K562 (cell line): ENCODE data around the gene PSAP. TPM values are rescaled to one million over a fixed set of nuclear protein-coding genes. Genes with fewer than 3 reads are reported as not detected.
A peak's percentile ranks its signal among the peaks of the same experiment; 100 is the strongest.

Experiments used
- BACH1 ChIP-seq: fragments of 200-800 bp; sonication (Bioruptor generic); IDR thresholded peaks from 2 replicates; pipeline ENCODE4 v1.6.1; 2016; ENCODE audit warnings: missing genetic modification characterization, missing compliant biosample characterization
- CBFA2T3 ChIP-seq: fragments of 450-650 bp; IDR thresholded peaks from 2 replicates; pipeline ENCODE4 v1.6.1; 2017
- CREB1 ChIP-seq, 2 experiments: sonication (generic) in 1 of 2; formaldehyde crosslinking in 1 of 2; IDR thresholded peaks; 2 replicates each; pipeline versions ENCODE4 v1.6.1 to v1.8.0; 2012 to 2022; ENCODE audit warnings: inconsistent platforms in 1 of 2, mild to moderate bottlenecking in 1 of 2, missing genetic modification reagents in 1 of 2, moderate library complexity in 1 of 2
- E2F3 ChIP-seq: fragments of 250-450 bp; sonication (Bioruptor Pico); IDR thresholded peaks from 2 replicates; pipeline ENCODE4 v1.4.0; 2020; ENCODE audit warnings: mild to moderate bottlenecking
- ELF2 ChIP-seq: fragments of 250-450 bp; sonication (Bioruptor Pico); IDR thresholded peaks from 2 replicates; pipeline ENCODE4 v1.5.0; 2021; ENCODE audit warnings: mild to moderate bottlenecking
- HNRNPH1 ChIP-seq: fragments of 200-400 bp; formaldehyde crosslinking; optimal IDR thresholded peaks from 2 replicates; pipeline ENCODE3; 2017; ENCODE audit warnings: low read depth, mild to moderate bottlenecking, low read length, moderate library complexity
- MAZ ChIP-seq, 2 experiments: fragments of 450-650 bp in 1 of 2; sonication (generic) in 1 of 2; formaldehyde crosslinking; IDR thresholded peaks in 1 of 2; conservative IDR thresholded peaks in 1 of 2; 2 replicates each; pipeline versions ENCODE4 v1.4.0 to v1.5.0; 2020; ENCODE audit warnings: mild to moderate bottlenecking in 1 of 2, missing genetic modification reagents in 1 of 2
- NCOA2 ChIP-seq, 2 experiments: fragments of 450-650 bp; IDR thresholded peaks; 2 replicates each; pipeline ENCODE4 v1.6.1; 2018; ENCODE audit warnings: mild to moderate bottlenecking in 2 of 2, moderate library complexity in 1 of 2; ENCODE audit not compliant: partially characterized antibody in 2 of 2
- NELFE ChIP-seq: IDR thresholded peaks from 2 replicates; pipeline ENCODE4 v1.6.1; 2011; ENCODE audit warnings: mild to moderate bottlenecking; ENCODE audit not compliant: insufficient read depth, insufficient read length
- POLR2A ChIP-seq: fragments of 450-650 bp; conservative IDR thresholded peaks from 2 replicates; pipeline ENCODE4 v1.6.1; 2016
- POLR2AphosphoS5 ChIP-seq: IDR thresholded peaks from 2 replicates; pipeline ENCODE4 v1.6.1; 2011; ENCODE audit warnings: mild to moderate bottlenecking, low read depth, low read length, moderate library complexity; ENCODE audit not compliant: control insufficient read depth, insufficient read depth
- RNF2 ChIP-seq: sonication (generic); IDR thresholded peaks from 2 replicates; pipeline ENCODE4 v1.6.1; 2016
- SMAD4 ChIP-seq: fragments of 250-450 bp; sonication (Bioruptor Pico); conservative IDR thresholded peaks from 2 replicates; pipeline ENCODE4 v1.8.0; 2021; ENCODE audit warnings: inconsistent platforms, mild to moderate bottlenecking, moderate library complexity
- TEAD1 ChIP-seq, 2 experiments: fragments of 450-650 bp in 1 of 2; sonication (generic) in 1 of 2; formaldehyde crosslinking; IDR thresholded peaks; 2 replicates each; pipeline versions ENCODE4 v1.4.0 to v1.8.0; 2020 to 2022; ENCODE audit warnings: mild to moderate bottlenecking in 2 of 2, missing genetic modification reagents in 1 of 2
- TFE3 ChIP-seq: fragments of 450-650 bp; formaldehyde crosslinking; IDR thresholded peaks from 2 replicates; pipeline ENCODE4 v1.4.0; 2020; ENCODE audit warnings: mild to moderate bottlenecking, mixed read lengths
- YY1 ChIP-seq, 3 experiments: IDR thresholded peaks; 2 replicates each; pipeline ENCODE4 v1.6.1; 2011; ENCODE audit warnings: low read length in 2 of 3, mild to moderate bottlenecking in 2 of 3, moderate library complexity in 2 of 3, borderline replicate concordance in 1 of 3, control low read depth in 1 of 3, low read depth in 1 of 3; ENCODE audit not compliant: insufficient read depth in 3 of 3, insufficient replicate concordance in 2 of 3, control insufficient read depth in 1 of 3, insufficient read length in 1 of 3; ENCODE audit errors: extremely low read depth in 1 of 3
- ZNF174 ChIP-seq: fragments of 250-450 bp; sonication (Bioruptor Pico); IDR thresholded peaks from 2 replicates; pipeline ENCODE4 v1.4.0; 2020; ENCODE audit warnings: mild to moderate bottlenecking
- ZNF224 ChIP-seq: sonication (generic); formaldehyde crosslinking; IDR thresholded peaks from 2 replicates; pipeline ENCODE4 v1.8.0; 2022; ENCODE audit warnings: mild to moderate bottlenecking, missing genetic modification reagents
- ZNF274 ChIP-seq: IDR thresholded peaks from 2 replicates; pipeline ENCODE4 v1.6.1; 2011; ENCODE audit warnings: low read depth, mild to moderate bottlenecking, low read length, moderate library complexity, borderline replicate concordance
- ZNF57 ChIP-seq: fragments of 450-650 bp; formaldehyde crosslinking; IDR thresholded peaks from 2 replicates; pipeline ENCODE4 v1.4.0; 2020; ENCODE audit warnings: mild to moderate bottlenecking, moderate library complexity
- ZNF586 ChIP-seq: fragments of 450-650 bp; formaldehyde crosslinking; conservative IDR thresholded peaks from 2 replicates; pipeline ENCODE4 v1.4.0; 2020; ENCODE audit warnings: mild to moderate bottlenecking, moderate library complexity
- ZNF75A ChIP-seq: fragments of 450-650 bp; formaldehyde crosslinking; IDR thresholded peaks from 2 replicates; pipeline ENCODE4 v1.4.0; 2020; ENCODE audit warnings: mild to moderate bottlenecking
- polyA plus RNA-seq, 8 experiments: library from polyadenylated mRNA; depleted of rRNA in 4 of 8; stranded (reverse) in 5 of 8; unstranded in 3 of 8; fragments of >200 nt; fragmentation: Nextera tagmentation in 2 of 8; fragmentation: Illumina TruSeq in 1 of 8; extraction: Ambion mirVana in 2 of 8; extraction: Trizol in 1 of 8; gene quantifications; 2 replicates each; pipeline versions ENCODE4 v1.2.1 to v1.2.3, GENCODE V29; 2011 to 2014; ENCODE audit warnings: inconsistent platforms in 1 of 8, missing spikeins in 1 of 8
- total RNA-seq, 7 experiments: library from RNA; depleted of rRNA in 6 of 7; stranded (reverse); fragments of >200 nt in 6 of 7; fragmentation: Illumina TruSeq in 2 of 7; extraction: Trizol in 2 of 7; gene quantifications; 2 replicates each; pipeline versions ENCODE4 v1.2.1 to v1.2.3, GENCODE V29; 2011 to 2021; ENCODE audit warnings: low replicate concordance in 1 of 7
- TF ChIP-seq, protein P1 (sequence below): fragments of 450-650 bp; IDR thresholded peaks from 2 replicates; pipeline ENCODE4 v1.6.1; 2016; ENCODE audit warnings: low read depth, mild to moderate bottlenecking, moderate library complexity
- TF ChIP-seq, protein P2 (sequence below), 3 experiments: fragments of 200-800 bp in 1 of 3; sonication (Bioruptor generic) in 1 of 3; sonication (generic) in 1 of 3; formaldehyde crosslinking in 1 of 3; IDR thresholded peaks; 2 replicates each; pipeline versions ENCODE4 v1.6.1 to v1.8.0; 2016 to 2022; ENCODE audit warnings: mild to moderate bottlenecking in 2 of 3, missing compliant biosample characterization in 2 of 3, missing genetic modification characterization in 2 of 3, missing genetic modification reagents in 1 of 3
- TF ChIP-seq, protein P3 (sequence below): fragments of 250-450 bp; sonication (Bioruptor Pico); IDR thresholded peaks from 2 replicates; pipeline ENCODE4 v1.5.0; 2020; ENCODE audit warnings: mild to moderate bottlenecking

Gene PSAP
- total and polyA plus RNA-seq, 9 of the 15 experiments (the other 6 are each of a cell fraction or from before 2014, with no cell fraction given) = 245 to 700 (median 429) TPM

DNA sequence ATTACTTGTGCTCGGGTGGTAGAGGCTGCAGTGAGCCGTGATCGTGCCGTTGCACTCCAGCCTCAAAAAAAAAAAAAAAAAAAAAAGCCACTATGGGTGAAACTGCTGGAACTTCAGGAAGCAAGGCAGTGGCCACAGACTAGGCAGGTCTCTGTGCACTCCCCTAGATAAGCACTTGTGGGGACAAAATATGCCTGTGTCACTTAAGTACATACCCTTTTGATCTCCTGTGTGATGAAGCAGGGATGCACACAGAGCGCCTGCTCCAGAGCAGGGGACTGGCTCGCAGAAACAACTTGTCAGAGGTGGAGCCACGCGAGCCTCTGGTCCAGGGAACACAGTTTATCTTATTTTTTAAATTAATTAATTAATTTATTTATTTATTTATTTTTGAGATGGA is 42.9 kb upstream of the PSAP start (continued):
- peak; percentile 66 for TF ChIP-seq POLR2AphosphoS5
- TF ChIP-seq, protein P1, sequence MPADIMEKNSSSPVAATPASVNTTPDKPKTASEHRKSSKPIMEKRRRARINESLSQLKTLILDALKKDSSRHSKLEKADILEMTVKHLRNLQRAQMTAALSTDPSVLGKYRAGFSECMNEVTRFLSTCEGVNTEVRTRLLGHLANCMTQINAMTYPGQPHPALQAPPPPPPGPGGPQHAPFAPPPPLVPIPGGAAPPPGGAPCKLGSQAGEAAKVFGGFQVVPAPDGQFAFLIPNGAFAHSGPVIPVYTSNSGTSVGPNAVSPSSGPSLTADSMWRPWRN = peak; percentile 67
- TF ChIP-seq BACH1 (tag) = no peak
- no peak for TF ChIP-seq NELFE
- peak; percentile 87 for TF ChIP-seq RNF2
- no peak for TF ChIP-seq ZNF75A
- TF ChIP-seq, protein P2, sequence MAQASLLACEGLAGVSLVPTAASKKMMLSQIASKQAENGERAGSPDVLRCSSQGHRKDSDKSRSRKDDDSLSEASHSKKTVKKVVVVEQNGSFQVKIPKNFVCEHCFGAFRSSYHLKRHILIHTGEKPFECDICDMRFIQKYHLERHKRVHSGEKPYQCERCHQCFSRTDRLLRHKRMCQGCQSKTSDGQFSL (CRISPR knock-in tag; IDR thresholded peaks at IDR 0.05) = no peak
- TF ChIP-seq, protein P2 (tag; IDR thresholded peaks at IDR 0.05) = no peak
- no peak for TF ChIP-seq E2F3
- TF ChIP-seq ZNF274 = no peak
- no peak for TF ChIP-seq ZNF586 (CRISPR knock-in tag)
- TF ChIP-seq, protein P3, sequence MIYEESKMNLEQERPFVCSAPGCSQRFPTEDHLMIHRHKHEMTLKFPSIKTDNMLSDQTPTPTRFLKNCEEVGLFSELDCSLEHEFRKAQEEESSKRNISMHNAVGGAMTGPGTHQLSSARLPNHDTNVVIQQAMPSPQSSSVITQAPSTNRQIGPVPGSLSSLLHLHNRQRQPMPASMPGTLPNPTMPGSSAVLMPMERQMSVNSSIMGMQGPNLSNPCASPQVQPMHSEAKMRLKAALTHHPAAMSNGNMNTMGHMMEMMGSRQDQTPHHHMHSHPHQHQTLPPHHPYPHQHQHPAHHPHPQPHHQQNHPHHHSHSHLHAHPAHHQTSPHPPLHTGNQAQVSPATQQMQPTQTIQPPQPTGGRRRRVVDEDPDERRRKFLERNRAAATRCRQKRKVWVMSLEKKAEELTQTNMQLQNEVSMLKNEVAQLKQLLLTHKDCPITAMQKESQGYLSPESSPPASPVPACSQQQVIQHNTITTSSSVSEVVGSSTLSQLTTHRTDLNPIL (CRISPR knock-in tag) = no peak
- TF ChIP-seq MAZ (CRISPR knock-in tag; conservative IDR thresholded peaks at IDR 0.05 in 1 of 2, IDR thresholded peaks at IDR 0.05 in 1 of 2) = peak in 1 of 2 experiments; percentile 62; a peak in 2 of 4 replicates
- TF ChIP-seq NCOA2 (IDR thresholded peaks at IDR 0.05; ENCODE audit: partially characterized antibody in 2 of 2) = no peak
- no peak for TF ChIP-seq ZNF174
- no peak for TF ChIP-seq POLR2A
- no peak for TF ChIP-seq YY1 (IDR thresholded peaks at IDR 0.05; ENCODE audit: borderline replicate concordance in 1 of 3, control insufficient read depth in 1 of 3, extremely low read depth in 1 of 3, insufficient read depth in 3 of 3, insufficient read length in 1 of 3, insufficient replicate concordance in 2 of 3, low read depth in 1 of 3, low read length in 2 of 3)
- TF ChIP-seq TFE3 (CRISPR knock-in tag) = no peak
- peak in 1 of 2 experiments; percentile 73; a peak in 1 of 4 replicates for TF ChIP-seq TEAD1 (CRISPR knock-in tag; IDR thresholded peaks at IDR 0.05)
- peak; percentile 84 for TF ChIP-seq SMAD4
- TF ChIP-seq ELF2 (CRISPR knock-in tag) = no peak
- no peak for TF ChIP-seq CREB1 (IDR thresholded peaks at IDR 0.05)
- no peak for TF ChIP-seq CREB1 (CRISPR knock-in tag; IDR thresholded peaks at IDR 0.05)
- TF ChIP-seq ZNF224 = no peak
- TF ChIP-seq HNRNPH1 = no peak
- peak; percentile 92 for TF ChIP-seq CBFA2T3
- no peak for TF ChIP-seq ZNF57 (CRISPR knock-in tag)
